ENCODE results near the gene TMEM131.
A peak's percentile ranks its signal among the peaks of the same experiment; 100 is the strongest.
"Not testable (repeated sequence)": the region's sequence is repeated elsewhere in the genome, so short reads cannot be mapped to it uniquely, and the experiment has no call there.

Gene TMEM131

DNA sequence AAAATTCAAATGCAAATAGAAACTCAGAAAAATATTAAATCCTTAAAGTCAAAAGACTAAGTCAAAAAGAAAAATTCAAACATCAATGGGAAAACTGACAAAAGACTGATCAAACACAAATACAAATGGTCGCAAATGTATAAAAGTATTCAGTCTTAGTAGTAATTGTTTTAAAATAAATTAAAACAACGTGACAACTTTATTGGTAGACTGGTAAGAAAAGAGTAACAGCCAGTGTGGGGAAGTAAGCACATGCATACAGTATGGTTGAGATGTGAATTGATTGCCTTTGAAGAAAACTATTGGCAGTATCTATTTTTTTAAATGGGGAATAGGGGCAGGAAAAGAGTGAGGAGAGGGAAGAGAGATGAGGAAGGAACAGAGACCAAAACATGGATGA lies 9.8 kb downstream of the TMEM131 start:
- DNase-seq, result no peak

GRCh38 chr2:97983698-97984097 lies 12.1 kb downstream of the TMEM131 start:
- DNase-seq, result no peak

DNA sequence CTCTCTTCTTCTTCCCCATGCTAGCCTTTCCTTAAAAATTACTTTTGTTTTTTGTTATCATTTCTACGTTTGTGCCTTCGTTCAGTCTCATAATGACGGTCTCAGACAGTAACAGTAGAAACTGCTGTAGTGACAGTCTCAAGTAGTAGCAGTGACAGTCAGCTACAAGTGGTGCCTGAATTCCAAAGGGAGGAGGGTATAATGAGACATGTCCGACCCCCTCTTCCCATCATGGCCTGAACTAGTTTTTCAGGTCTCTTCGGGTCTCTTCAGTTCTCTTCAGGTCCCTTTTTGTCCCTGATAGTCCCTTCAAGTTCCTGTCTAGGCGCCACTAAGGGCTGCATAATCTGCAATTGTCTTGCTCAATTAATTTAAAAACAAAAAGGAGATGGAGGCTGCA lies 12.6 kb downstream of the TMEM131 start:
- DNase-seq, result no peak

- DNase-seq, result no peak
These were observed 13.1 kb downstream of the TMEM131 start for GRCh38 chr2:97982621-97983020.

DNA sequence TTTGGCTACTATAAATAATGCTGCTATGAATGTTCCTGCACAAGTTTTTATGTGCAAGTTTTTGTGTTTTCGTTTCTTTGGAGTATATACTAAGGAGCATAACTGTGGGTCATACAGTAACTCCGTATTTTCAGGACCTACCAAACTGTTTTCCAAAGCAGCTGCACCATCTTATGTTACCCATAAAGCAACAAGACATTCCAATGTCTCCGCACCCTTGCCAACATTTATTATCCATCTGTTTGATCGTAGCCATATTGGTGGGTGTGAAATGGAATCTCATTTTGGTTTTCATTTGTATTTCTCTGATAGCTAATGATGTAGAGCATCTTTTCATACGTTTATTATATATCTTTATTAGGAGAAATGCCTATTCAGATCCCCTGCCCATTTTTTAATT lies 13.8 kb downstream of the TMEM131 start:
- DNase-seq, result no peak

DNA sequence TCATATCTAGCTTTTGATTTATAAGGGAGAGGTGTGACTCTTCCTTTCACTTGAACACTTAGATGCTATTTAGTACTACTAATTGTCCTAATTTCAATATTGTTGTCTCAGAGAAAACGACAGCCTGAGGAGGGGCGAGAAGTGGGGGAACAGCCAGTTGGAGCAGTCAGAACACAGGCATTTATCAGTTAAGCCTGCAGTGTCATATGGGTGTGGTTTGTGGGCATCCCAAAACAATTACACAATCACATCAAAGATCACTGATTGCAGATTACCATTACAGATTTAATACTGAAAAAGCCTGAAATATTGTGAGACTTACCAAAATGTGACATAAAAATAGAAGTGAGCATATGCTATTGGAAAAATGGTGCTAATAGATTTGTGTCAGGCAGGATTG lies 15.8 kb downstream of the TMEM131 start:
- no peak for DNase-seq

- no peak for DNase-seq
These were observed 21.3 kb downstream of the TMEM131 start for GRCh38 chr2:97974471-97974870.

DNA sequence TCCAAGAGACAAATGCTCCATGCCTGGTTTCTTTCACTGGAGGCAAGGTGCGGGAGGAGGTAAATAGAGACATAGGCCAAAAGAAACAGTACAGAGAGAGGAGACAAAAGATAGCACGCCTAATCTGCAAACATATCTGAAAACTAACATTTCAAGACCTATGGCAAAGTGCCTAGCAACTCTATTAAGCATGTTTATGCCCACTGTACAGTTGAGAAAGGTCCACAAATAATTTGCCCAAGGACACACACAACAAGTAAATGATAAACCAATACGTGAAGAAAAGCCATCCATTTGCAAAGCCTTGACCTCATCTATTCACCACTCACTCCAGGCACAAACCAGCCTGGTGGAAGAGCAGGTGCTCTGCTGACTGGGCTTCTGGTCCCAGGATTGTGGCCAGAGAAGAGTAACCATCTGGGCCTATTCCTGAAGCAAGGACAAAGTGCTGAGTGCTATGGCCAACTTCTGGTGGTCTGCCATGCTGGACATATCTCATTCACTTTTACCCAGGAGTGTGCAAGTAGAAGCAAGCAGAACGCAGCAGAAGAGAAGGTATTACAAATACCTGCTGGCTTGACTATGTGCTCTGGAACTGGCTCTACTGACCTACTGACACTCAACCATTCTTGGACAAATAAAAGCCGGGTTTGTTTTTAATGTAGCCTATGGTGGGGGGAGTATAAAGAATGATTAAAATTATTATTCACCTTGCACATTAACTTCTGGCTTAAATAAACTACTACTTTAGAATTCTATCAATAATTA lies 25.3 kb downstream of the TMEM131 start:
- no peak for DNase-seq

DNA sequence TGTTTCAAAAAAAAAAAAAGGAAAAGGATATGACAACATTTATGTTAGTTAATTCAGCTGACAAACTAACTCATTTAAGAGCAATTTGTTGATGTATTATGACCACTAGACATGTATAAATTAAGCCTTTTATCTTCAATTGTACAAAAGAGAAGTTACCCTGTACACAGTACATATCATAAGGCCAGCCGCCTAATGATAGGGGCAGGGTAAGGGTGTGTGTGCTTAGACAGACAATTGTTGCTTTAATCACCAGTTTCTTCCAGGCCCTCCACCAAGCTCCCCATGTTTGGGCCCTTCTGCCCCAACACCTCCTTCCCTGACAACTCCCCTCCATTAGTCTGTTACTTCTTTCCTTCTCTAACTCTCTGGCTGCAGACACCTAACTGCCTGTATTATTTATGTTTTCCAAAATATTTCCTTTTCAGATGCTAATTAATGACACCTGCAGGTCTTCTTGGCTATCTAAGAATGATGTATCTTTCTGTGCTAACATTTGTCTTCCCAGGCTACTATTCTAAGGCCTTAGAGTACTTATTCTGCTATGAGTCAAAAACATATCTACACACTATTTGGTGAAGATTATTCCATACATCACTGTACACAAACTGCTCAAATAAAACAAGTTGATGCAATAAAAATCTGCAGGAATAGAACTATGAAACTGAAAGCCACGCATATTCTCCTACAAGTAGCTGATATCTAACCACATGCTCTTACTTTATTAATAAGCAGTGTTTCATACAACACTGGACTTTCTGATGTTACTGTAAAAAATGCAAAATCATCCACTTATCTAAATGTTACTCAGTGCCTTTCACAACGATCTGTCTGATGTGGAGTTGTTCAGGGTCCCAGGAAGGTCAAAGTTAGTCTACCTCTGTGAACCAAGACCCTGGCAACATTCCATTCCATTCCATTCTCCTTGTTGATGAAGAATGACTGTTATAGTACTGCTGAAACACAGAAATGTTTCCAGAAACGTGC lies 26.4 kb downstream of the TMEM131 start:
- DNase-seq, result no peak

- DNase-seq, result no peak
These were observed 27.7 kb downstream of the TMEM131 start for GRCh38 chr2:97967931-97968627.

DNA sequence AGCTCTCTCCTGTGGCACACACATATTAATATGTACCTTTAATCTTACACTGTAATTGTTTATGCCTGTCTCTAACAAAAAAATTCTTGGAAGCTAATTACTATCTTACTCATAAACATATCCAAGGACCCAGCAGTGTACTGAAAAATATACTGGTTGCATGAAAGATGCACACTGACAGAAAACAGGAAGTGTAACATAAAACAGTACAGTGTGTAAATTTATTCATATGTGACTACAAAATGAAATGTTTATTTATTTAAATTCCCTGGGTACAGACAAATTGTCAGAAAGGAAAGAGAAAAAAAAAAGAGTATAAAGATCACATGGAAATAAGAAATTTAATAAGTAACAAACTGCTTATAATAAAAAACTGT lies 28.5 kb downstream of the TMEM131 start:
- DNase-seq, result no peak

- DNase-seq, result peak; percentile 60
These were observed 29.1 kb downstream of the TMEM131 start for GRCh38 chr2:97966545-97967215.

- no peak for DNase-seq
These were observed 30.6 kb downstream of the TMEM131 start for GRCh38 chr2:97965116-97965515.

DNA sequence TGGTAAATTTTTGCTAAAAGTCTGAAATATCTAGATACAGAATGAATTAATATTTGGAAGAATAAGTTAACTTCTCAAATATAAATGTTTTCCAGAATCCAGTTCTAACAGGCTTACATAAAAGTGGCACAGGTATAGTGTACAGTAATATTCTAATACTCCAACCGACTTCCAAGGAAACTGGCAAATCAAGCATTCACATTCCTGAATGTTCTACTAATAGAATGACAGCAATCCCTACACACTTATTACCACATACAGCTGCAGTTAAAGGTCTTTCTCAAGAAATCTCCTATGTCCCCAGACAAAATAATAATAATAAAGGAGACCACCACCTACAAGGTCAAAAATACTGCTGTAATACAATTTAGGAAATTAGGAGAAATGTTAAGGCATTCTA lies 31.9 kb downstream of the TMEM131 start:
- no peak for DNase-seq

- no peak for DNase-seq
These were observed 32.7 kb downstream of the TMEM131 start for GRCh38 chr2:97963079-97963406.

DNA sequence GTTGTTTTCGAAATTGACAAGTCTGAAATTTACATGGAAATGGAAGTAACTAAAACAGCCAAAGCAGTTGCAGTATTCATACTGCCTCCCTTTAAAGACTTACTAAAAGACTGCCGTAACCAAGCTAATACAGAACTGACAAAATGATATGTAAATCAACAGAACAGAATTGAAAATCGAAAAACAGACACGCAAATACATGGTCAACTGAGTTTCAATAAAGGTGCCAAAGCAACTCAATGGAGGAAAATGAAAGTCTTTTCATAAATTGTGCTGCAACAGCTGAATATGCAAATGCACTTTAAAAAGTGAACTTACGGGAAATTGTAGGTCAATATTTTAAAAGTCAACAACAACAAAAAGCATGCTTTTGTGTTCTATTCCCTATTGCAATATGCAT lies 34.2 kb downstream of the TMEM131 start:
- DNase-seq, result no peak

DNA sequence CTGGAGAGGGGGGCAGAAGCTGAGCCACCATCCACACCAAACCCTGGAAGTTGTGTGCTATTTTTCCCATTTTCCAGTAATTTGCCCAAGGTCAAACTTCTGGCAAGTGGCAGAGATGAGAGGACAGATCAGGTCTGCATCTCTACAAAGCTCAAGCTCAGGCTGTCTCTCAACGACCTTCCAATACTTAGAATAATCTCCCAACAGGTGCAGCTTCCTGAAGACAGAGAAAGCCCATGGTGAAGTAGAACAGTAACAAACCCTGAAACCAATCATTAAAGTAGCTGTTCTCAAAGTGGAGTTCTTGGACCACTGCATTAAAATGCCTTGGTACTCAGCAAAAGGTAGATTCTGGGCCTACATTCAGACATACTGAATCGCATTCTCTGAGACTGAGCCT lies 37.6 kb downstream of the TMEM131 start:
- no peak for DNase-seq

DNA sequence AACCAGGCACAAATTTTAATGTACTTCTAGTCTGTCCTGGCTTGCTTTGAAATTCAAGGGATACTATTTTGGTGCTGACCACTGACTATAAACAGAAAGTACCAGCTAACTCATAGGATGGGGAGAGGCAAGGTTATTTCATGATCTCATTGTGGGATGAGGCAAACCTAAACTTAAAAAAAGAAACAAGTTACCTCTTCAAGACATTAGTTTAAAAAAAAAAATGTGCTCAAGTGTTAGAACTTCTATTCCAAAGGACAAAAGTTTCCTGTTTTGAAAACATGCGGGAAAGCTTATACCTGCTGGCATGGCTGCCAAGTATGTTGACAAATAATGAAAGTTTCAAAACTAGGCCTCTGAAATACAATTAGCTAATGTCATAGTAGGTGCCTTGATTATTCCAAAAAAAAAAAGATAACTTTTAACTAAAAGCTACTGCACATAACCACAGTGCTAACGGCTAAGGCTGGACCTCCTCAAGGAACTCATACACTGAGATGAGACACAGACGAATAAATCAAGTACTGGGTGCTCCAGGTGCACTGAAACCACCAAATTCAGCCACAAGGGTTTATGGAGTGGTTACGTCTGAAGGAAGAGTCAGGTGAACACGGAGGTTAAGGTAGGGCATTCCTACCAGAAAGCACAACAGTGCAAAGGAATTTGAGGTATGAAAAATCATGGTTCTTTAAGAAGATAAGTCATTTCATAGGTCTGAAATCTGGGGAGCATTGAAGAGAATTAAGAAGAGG lies 38.1 kb downstream of the TMEM131 start:
- DNase-seq, result no peak

DNA sequence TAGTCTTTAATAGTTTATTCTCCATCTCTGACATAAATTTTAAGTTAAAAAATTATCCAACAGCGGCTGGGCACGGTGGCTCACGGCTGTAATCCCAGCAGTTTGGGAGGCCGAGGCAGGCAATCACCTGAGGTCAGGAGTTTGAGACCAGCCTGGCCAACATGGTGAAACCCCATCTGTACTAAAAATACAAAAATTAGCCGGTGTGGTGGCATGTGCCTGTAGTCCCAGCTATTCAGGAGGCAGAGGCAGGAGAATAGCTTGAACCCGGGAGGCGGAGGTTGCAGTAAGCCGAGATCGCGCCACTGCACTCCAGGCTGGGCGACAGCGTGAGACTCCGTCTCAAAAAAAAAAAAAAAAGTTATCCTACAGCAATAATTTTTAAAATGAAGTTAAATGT lies 39.0 kb downstream of the TMEM131 start:
- not testable (repeated sequence) for DNase-seq

GRCh38 chr2:97953853-97954252 lies 41.9 kb downstream of the TMEM131 start:
- no peak for DNase-seq

- DNase-seq, result no peak
These were observed 43.4 kb downstream of the TMEM131 start for GRCh38 chr2:97952357-97952756.

- DNase-seq, result no peak
These were observed 44.5 kb downstream of the TMEM131 start for GRCh38 chr2:97951155-97951680.

Data from DMS53 (cell line).